Measurements from ENCODE around the gene UPK2. TPM values are rescaled to one million over a fixed set of nuclear protein-coding genes. Genes with fewer than 3 reads are reported as not detected.
"Not testable (repeated sequence)": the region's sequence is repeated elsewhere in the genome, so short reads cannot be mapped to it uniquely, and the experiment has no call there.

Gene UPK2
- total RNA-seq, 1 donor from 2014 or later = 0.86 TPM

DNA sequence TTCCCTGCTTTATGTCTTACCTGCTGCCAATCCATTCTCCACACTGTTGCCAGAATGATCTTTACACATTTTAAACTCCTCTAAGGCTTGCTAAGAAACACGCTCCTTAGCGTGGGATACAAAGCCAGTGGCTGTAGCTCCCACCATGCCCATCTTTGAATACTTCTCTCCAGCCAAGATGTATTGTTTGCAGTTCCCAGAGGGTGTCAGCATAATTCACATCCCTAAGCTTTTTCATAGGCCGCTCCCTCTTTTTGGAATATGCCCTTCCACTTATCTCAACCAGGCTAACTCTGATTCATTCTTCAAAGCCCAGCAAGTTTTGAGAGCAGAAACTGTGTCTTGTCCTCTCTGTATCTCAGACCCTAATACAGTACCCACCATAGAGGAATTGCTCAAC lies 8.1 kb upstream of the UPK2 start:
- Mint-ChIP-seq H3K4me3 (ENCODE audit: unreplicated experiment) (no peak overlapping the region), H3K27me3 (ENCODE audit: unreplicated experiment) (peaks cover 46% of the 10 kb centered on the region), H3K36me3 (ENCODE audit: unreplicated experiment) (no peaks in the 10 kb centered on the region), H3K4me1 (ENCODE audit: unreplicated experiment) (no peaks in the 10 kb centered on the region), H3K27ac (ENCODE audit: unreplicated experiment) (no peak overlapping the region), H3K9me3 (ENCODE audit: unreplicated experiment) (no peaks in the 10 kb centered on the region)
- TF ChIP-seq, protein P1, sequence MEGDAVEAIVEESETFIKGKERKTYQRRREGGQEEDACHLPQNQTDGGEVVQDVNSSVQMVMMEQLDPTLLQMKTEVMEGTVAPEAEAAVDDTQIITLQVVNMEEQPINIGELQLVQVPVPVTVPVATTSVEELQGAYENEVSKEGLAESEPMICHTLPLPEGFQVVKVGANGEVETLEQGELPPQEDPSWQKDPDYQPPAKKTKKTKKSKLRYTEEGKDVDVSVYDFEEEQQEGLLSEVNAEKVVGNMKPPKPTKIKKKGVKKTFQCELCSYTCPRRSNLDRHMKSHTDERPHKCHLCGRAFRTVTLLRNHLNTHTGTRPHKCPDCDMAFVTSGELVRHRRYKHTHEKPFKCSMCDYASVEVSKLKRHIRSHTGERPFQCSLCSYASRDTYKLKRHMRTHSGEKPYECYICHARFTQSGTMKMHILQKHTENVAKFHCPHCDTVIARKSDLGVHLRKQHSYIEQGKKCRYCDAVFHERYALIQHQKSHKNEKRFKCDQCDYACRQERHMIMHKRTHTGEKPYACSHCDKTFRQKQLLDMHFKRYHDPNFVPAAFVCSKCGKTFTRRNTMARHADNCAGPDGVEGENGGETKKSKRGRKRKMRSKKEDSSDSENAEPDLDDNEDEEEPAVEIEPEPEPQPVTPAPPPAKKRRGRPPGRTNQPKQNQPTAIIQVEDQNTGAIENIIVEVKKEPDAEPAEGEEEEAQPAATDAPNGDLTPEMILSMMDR (IDR thresholded peaks at IDR 0.05) = no peak
- DNase-seq (ENCODE audit: extremely low spot score, unreplicated experiment) = no peak

DNA sequence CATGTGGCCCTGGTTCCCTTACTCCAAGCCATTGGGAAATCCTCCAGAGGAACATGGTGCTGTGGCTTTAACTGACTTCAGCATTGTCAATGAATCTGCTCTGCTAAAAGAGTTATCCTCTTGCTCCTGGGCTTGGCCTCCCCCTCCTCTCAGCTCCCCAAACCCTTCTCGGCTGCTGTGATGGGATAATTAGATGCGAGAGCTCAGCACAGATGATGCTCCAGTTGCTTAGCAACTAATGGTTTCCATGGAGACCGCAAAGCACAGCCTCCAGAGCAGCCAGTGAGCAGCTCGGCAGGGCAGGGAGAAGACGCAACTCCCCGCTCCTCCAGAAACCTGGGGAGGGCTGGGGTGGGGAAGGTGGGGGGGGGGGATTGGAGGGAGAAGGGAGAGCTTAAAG lies 2.8 kb upstream of the UPK2 start:
- DNase-seq (ENCODE audit: extremely low spot score, unreplicated experiment) = no peak
- no peak overlapping the region for H3K4me3 Mint-ChIP-seq (ENCODE audit: unreplicated experiment)
- TF ChIP-seq, protein P1 (IDR thresholded peaks at IDR 0.05) = no peak

DNA sequence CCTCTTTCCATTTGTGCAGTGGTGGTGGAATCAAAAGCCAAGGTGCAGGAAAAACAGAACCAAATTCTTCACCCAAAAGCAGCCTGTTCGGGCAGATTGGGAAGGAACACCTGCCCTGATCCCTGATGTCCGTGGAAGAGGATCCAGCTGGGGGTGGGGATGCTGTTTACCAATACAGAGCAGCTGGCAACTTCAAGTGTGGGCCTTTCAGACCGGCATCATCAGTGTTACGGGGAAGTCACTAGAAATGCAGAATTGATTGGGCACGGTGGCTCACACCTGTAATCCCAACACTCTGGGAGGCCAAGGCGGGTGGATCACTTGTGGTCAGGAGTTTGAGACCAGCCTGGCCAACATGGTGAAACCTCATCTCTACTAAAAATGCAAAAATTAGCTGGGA lies 2.1 kb upstream of the UPK2 start:
- not testable (repeated sequence) for H3K9me3 Mint-ChIP-seq (ENCODE audit: unreplicated experiment); H3K4me3 Mint-ChIP-seq (ENCODE audit: unreplicated experiment); H3K36me3 Mint-ChIP-seq (ENCODE audit: unreplicated experiment); DNase-seq (ENCODE audit: extremely low spot score, unreplicated experiment); H3K4me1 Mint-ChIP-seq (ENCODE audit: unreplicated experiment); H3K27ac Mint-ChIP-seq (ENCODE audit: unreplicated experiment)
- peaks cover 28% of the 10 kb centered on the region for H3K27me3 Mint-ChIP-seq (ENCODE audit: unreplicated experiment)

More for the DNA sequence above, 2.8 kb upstream of the UPK2 start:
- Mint-ChIP-seq H3K36me3 (ENCODE audit: unreplicated experiment) (no peaks in the 10 kb centered on the region), H3K4me1 (ENCODE audit: unreplicated experiment) (peaks cover 6% of the 10 kb centered on the region), H3K27ac (ENCODE audit: unreplicated experiment) (no peak overlapping the region), H3K27me3 (ENCODE audit: unreplicated experiment) (peaks cover 30% of the 10 kb centered on the region), H3K9me3 (ENCODE audit: unreplicated experiment) (no peaks in the 10 kb centered on the region)

DNA sequence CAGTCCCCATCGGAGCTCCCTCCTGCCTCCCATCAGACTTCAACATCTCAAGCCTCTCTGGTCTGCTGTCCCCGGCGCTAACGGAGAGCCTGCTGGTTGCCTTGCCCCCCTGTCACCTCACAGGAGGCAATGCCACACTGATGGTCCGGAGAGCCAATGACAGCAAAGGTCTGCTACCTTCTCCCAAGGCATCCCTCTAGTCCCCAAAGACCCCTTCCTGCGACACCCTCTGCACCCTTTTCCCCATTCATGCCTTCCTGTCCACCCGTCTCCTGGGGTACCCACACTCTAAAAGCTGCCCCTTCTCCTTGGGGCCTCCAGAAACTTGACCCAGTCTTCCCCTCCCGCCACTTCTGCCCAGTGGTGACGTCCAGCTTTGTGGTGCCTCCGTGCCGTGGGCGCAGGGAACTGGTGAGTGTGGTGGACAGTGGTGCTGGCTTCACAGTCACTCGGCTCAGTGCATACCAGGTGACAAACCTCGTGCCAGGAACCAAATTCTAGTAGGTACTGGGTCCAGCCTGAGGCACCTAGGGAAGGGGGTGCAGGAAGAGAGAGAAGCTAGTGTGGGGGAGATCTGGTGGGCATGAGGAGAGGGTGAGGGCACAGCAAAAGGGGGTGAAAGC lies 860 bp downstream of the UPK2 start:
- TF ChIP-seq, protein P1 (IDR thresholded peaks at IDR 0.05) = no peak
- Mint-ChIP-seq H3K27me3 (ENCODE audit: unreplicated experiment) (peaks cover 27% of the 10 kb centered on the region), H3K4me3 (ENCODE audit: unreplicated experiment) (no peak overlapping the region), H3K9me3 (ENCODE audit: unreplicated experiment) (no peaks in the 10 kb centered on the region), H3K36me3 (ENCODE audit: unreplicated experiment) (no peaks in the 10 kb centered on the region), H3K27ac (ENCODE audit: unreplicated experiment) (no peak overlapping the region), H3K4me1 (ENCODE audit: unreplicated experiment) (peaks cover 6% of the 10 kb centered on the region)
- DNase-seq (ENCODE audit: extremely low spot score, unreplicated experiment) = no peak

DNA sequence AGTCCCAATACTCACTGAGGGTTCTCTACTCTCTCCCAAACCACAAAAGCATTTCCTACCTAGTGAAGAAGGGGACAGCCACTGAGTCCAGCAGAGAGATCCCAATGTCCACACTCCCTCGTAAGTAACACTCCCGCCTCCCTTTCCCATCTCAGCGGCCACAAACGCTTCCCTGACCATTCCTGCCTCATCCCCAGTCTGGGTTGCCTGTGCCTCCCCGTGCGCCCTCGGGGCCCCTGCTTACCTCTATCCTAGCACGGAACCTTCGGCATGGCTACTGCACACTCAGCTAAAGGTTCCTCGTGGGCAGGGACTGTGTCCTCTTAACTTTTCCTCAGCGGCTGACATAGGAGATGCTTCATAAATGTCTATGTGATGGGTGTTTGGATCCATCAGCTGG lies 1.5 kb downstream of the UPK2 start:
- TF ChIP-seq, protein P1 (IDR thresholded peaks at IDR 0.05) = no peak
- H3K4me3 Mint-ChIP-seq (ENCODE audit: unreplicated experiment) = no peak overlapping the region
- DNase-seq (ENCODE audit: extremely low spot score, unreplicated experiment) = no peak
- H3K27me3 Mint-ChIP-seq (ENCODE audit: unreplicated experiment) = peaks cover 27% of the 10 kb centered on the region
- no peaks in the 10 kb centered on the region for H3K36me3 Mint-ChIP-seq (ENCODE audit: unreplicated experiment)
- no peaks in the 10 kb centered on the region for H3K9me3 Mint-ChIP-seq (ENCODE audit: unreplicated experiment)
- H3K4me1 Mint-ChIP-seq (ENCODE audit: unreplicated experiment) = peaks cover 6% of the 10 kb centered on the region
- no peak overlapping the region for H3K27ac Mint-ChIP-seq (ENCODE audit: unreplicated experiment)

DNA sequence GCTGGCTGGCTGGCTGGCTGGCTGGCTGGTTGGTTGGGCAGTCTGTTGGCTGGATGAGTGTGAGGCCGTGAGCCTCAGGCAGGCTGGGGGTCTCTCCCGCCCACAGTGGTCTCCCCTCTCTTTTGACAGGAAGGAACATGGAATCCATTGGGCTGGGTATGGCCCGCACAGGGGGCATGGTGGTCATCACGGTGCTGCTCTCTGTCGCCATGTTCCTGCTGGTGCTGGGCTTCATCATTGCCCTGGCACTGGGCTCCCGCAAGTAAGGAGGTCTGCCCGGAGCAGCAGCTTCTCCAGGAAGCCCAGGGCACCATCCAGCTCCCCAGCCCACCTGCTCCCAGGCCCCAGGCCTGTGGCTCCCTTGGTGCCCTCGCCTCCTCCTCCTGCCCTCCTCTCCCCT lies 1.9 kb downstream of the UPK2 start:
- no peaks in the 10 kb centered on the region for H3K9me3 Mint-ChIP-seq (ENCODE audit: unreplicated experiment)
- H3K27ac Mint-ChIP-seq (ENCODE audit: unreplicated experiment) = no peak overlapping the region
- no peaks in the 10 kb centered on the region for H3K36me3 Mint-ChIP-seq (ENCODE audit: unreplicated experiment)
- no peak for DNase-seq (ENCODE audit: extremely low spot score, unreplicated experiment)
- H3K4me3 Mint-ChIP-seq (ENCODE audit: unreplicated experiment) = no peak overlapping the region
- peaks cover 23% of the 10 kb centered on the region for H3K27me3 Mint-ChIP-seq (ENCODE audit: unreplicated experiment)
- peaks cover 6% of the 10 kb centered on the region for H3K4me1 Mint-ChIP-seq (ENCODE audit: unreplicated experiment)
- TF ChIP-seq, protein P1 (IDR thresholded peaks at IDR 0.05) = no peak

Data from osteocyte (in vitro differentiated cells).